Endodermal cell (in vitro differentiated cells): ENCODE results near the gene ADGRB2. TPM values are rescaled to one million over a fixed set of nuclear protein-coding genes. Genes with fewer than 3 reads are reported as not detected.
A peak's percentile ranks its signal among the peaks of the same experiment; 100 is the strongest.

Experiments
- DNase-seq: peaks from one replicate; pipeline ENCODE4 v3.0.0-alpha.2; 2017
- H3K27ac ChIP-seq: 2 replicates; pipeline ENCODE4 v1.5.1; 2013; ENCODE audit warnings: mild to moderate bottlenecking, low read depth, low read length, moderate library complexity
- H3K27me3 ChIP-seq: 2 replicates; pipeline ENCODE4 v1.6.1; 2013; ENCODE audit warnings: mild to moderate bottlenecking, low read length, moderate library complexity; ENCODE audit not compliant: insufficient read depth, control insufficient read depth, poor library complexity, severe bottlenecking
- H3K36me3 ChIP-seq: 2 replicates; pipeline ENCODE4 v1.7.0; 2013; ENCODE audit warnings: mild to moderate bottlenecking, low read length, moderate library complexity; ENCODE audit not compliant: control insufficient read depth, insufficient read depth
- H3K4me1 ChIP-seq: one replicate; pipeline ENCODE4 v1.7.0; 2013; ENCODE audit warnings: low read length; ENCODE audit not compliant: control insufficient read depth, insufficient read depth
- H3K4me3 ChIP-seq: 2 replicates; pipeline ENCODE4 v1.5.1; 2013; ENCODE audit warnings: mild to moderate bottlenecking, low read length, moderate library complexity
- H3K9ac ChIP-seq: 2 replicates; pipeline ENCODE4 v1.6.1; 2013; ENCODE audit warnings: mild to moderate bottlenecking, low read length, moderate library complexity; ENCODE audit not compliant: poor library complexity, severe bottlenecking; ENCODE audit errors: extremely low read depth
- H3K9me3 ChIP-seq: 2 replicates; pipeline ENCODE4 v1.6.1; 2013; ENCODE audit warnings: mild to moderate bottlenecking, low read length, moderate library complexity; ENCODE audit not compliant: control insufficient read depth
- H3K27ac Mint-ChIP-seq: 2 replicates; pipeline ENCODE4 v1.8.0; 2020; ENCODE audit warnings: mixed read lengths
- H3K27me3 Mint-ChIP-seq: 2 replicates; pipeline ENCODE4 v1.8.0; 2021; ENCODE audit warnings: mild to moderate bottlenecking, mixed read lengths; ENCODE audit not compliant: insufficient read depth
- H3K36me3 Mint-ChIP-seq: 2 replicates; pipeline ENCODE4 v1.8.0; 2020; ENCODE audit warnings: low read depth, mixed read lengths
- H3K4me1 Mint-ChIP-seq: 2 replicates; pipeline ENCODE4 v1.8.0; 2020; ENCODE audit warnings: mixed read lengths
- H3K4me3 Mint-ChIP-seq: 2 replicates; pipeline ENCODE4 v1.8.0; 2020; ENCODE audit warnings: mild to moderate bottlenecking, moderate library complexity, mixed read lengths
- H3K9me3 Mint-ChIP-seq: 2 replicates; pipeline ENCODE4 v1.8.0; 2020; ENCODE audit warnings: mild to moderate bottlenecking, mixed read lengths
- WGBS, 2 experiments: methylation state at CpG; one replicate each; pipeline versions ENCODE4 v1.1.5 to v1.1.7; 2013; ENCODE audit warnings: missing lambda C conversion rate in 2 of 2, mixed read lengths in 1 of 2; ENCODE audit not compliant: insufficient coverage in 1 of 2, insufficient read length in 1 of 2; 5-methylcytosine and 5-hydroxymethylcytosine counted together
- total RNA-seq, 2 donors: library from RNA; stranded (reverse); fragmentation: NEBNext Ultra II Directional in 1 of 2; extraction: Animal tissue kit (Norgen Biotek cat#: 25700) in 1 of 2; gene quantifications; 2 replicates in 1 of 2; 3 replicates in 1 of 2; pipeline ENCODE4 v1.2.1, GENCODE V29; 2021
- TF ChIP-seq, protein P1 (sequence below): fragments of 200-600 bp; sonication (generic); conservative IDR thresholded peaks from 2 replicates; pipeline ENCODE4 v1.5.0; 2021; ENCODE audit warnings: antibody characterized with exemption, mild to moderate bottlenecking

Gene ADGRB2
- total RNA-seq, 2 donors from 2014 or later, result 13.1 to 22.7 TPM

GRCh38 chr1:31725777-31726535, 38.2 kb downstream of the ADGRB2 start:
- 91 to 93% methylated on average over 8 to 12 of the region's 12 CpGs for WGBS, 2 experiments
- DNase-seq, result no peak

GRCh38 chr1:31725134-31725533, 39.0 kb downstream of the ADGRB2 start:
- Histone ChIP-seq H3K4me3 (no peak overlapping the region), H3K9me3 (no peaks in the 10 kb centered on the region), H3K36me3 (no peaks in the 10 kb centered on the region), H3K4me1 (no peaks in the 10 kb centered on the region), H3K27ac (no peak overlapping the region), H3K9ac (no peak overlapping the region), H3K27me3 (no peaks in the 10 kb centered on the region)
- Mint-ChIP-seq H3K4me1 (no peaks in the 10 kb centered on the region), H3K27me3 (peaks cover 8% of the 10 kb centered on the region), H3K9me3 (no peaks in the 10 kb centered on the region), H3K4me3 (no peak overlapping the region), H3K36me3 (no peaks in the 10 kb centered on the region), H3K27ac (no peak overlapping the region)
- DNase-seq, result peak; percentile 67
- TF ChIP-seq, protein P1, sequence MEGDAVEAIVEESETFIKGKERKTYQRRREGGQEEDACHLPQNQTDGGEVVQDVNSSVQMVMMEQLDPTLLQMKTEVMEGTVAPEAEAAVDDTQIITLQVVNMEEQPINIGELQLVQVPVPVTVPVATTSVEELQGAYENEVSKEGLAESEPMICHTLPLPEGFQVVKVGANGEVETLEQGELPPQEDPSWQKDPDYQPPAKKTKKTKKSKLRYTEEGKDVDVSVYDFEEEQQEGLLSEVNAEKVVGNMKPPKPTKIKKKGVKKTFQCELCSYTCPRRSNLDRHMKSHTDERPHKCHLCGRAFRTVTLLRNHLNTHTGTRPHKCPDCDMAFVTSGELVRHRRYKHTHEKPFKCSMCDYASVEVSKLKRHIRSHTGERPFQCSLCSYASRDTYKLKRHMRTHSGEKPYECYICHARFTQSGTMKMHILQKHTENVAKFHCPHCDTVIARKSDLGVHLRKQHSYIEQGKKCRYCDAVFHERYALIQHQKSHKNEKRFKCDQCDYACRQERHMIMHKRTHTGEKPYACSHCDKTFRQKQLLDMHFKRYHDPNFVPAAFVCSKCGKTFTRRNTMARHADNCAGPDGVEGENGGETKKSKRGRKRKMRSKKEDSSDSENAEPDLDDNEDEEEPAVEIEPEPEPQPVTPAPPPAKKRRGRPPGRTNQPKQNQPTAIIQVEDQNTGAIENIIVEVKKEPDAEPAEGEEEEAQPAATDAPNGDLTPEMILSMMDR, result peak; percentile 39
- 81 to 87% methylated on average over 10 of the region's 10 CpGs for WGBS, 2 experiments

More at GRCh38 chr1:31725777-31726535, 38.2 kb downstream of the ADGRB2 start:
- Mint-ChIP-seq H3K4me1 (no peaks in the 10 kb centered on the region), H3K27me3 (peaks cover 6% of the 10 kb centered on the region), H3K4me3 (no peak overlapping the region), H3K9me3 (no peaks in the 10 kb centered on the region), H3K36me3 (no peaks in the 10 kb centered on the region), H3K27ac (no peak overlapping the region)
- H3K9me3 ChIP-seq, result no peaks in the 10 kb centered on the region
- no peaks in the 10 kb centered on the region for H3K4me1 ChIP-seq
- no peak overlapping the region for H3K4me3 ChIP-seq
- TF ChIP-seq, protein P1, result no peak
- no peaks in the 10 kb centered on the region for H3K36me3 ChIP-seq
- H3K9ac ChIP-seq, result no peak overlapping the region
- H3K27ac ChIP-seq, result no peak overlapping the region
- H3K27me3 ChIP-seq, result no peaks in the 10 kb centered on the region

- WGBS, 2 experiments, result 63 to 66% methylated on average over 4 to 5 of the region's 5 CpGs
- H3K27ac Mint-ChIP-seq, result no peak overlapping the region
- Histone ChIP-seq H3K36me3 (no peaks in the 10 kb centered on the region), H3K27me3 (no peaks in the 10 kb centered on the region), H3K9ac (no peak overlapping the region), H3K9me3 (no peaks in the 10 kb centered on the region), H3K4me1 (no peaks in the 10 kb centered on the region), H3K4me3 (no peak overlapping the region), H3K27ac (no peak overlapping the region)
- TF ChIP-seq, protein P1, result no peak
- no peaks in the 10 kb centered on the region for H3K9me3 Mint-ChIP-seq
- H3K27me3 Mint-ChIP-seq, result peaks cover 9% of the 10 kb centered on the region
- no peak overlapping the region for H3K4me3 Mint-ChIP-seq
- peak; percentile 97 for DNase-seq
- no peaks in the 10 kb centered on the region for H3K36me3 Mint-ChIP-seq
- H3K4me1 Mint-ChIP-seq, result no peaks in the 10 kb centered on the region
These were observed 40.2 kb downstream of the ADGRB2 start for GRCh38 chr1:31723828-31724359.
